Stimulated activated CD8-positive, alpha-beta memory T cell treated with anti-CD3 and anti-CD28 coated beads, Interleukin-15, amount 100 ng/mL, for 24 hours (primary cell): ENCODE results near the gene MSH5.
A peak's percentile ranks its signal among the peaks of the same experiment; 100 is the strongest.
"Not testable (repeated sequence)": the region's sequence is repeated elsewhere in the genome, so short reads cannot be mapped to it uniquely, and the experiment has no call there.

Source experiments
- DNase-seq: peaks from one replicate; pipeline ENCODE4 v3.0.0-alpha.2; 2020; ENCODE audit warnings: low read depth

The MSH5 gene

DNA sequence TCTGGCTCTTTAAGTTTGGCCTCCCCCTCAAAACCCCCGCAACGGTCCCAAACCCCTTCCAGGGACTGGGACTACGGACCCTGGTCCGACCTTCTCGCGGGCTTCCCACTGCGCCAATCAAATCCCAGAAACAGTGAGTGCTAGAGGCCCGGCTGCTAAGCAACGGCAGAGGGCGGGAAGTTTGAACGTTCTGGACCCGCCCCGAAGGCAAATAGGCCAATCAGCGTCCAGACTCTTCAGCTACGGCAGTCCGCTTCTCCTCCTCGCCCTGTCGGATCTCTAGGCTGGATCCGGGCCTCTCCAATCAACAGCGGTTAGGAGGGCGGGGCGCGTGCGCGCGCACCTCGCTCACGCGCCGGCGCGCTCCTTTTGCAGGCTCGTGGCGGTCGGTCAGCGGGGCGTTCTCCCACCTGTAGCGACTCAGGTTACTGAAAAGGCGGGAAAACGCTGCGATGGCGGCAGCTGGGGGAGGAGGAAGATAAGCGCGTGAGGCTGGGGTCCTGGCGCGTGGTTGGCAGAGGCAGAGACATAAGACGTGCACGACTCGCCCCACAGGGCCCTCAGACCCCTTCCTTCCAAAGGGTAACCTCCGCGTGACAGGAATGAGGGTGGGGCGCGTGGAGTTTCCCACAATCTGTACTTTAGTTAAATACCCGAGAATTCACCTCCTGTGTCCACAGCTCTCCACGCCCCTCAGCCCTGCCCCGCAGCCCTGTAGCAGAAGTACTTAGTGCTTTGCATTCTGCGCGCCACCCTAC is at the start of gene MSH5:
TSS of gene MSH5 (plus strand) at position 367 of the 758 bp plus-strand sequence. CDS start 462 bp downstream, outside the sequence.
- DNase-seq: peak; percentile 94

DNA sequence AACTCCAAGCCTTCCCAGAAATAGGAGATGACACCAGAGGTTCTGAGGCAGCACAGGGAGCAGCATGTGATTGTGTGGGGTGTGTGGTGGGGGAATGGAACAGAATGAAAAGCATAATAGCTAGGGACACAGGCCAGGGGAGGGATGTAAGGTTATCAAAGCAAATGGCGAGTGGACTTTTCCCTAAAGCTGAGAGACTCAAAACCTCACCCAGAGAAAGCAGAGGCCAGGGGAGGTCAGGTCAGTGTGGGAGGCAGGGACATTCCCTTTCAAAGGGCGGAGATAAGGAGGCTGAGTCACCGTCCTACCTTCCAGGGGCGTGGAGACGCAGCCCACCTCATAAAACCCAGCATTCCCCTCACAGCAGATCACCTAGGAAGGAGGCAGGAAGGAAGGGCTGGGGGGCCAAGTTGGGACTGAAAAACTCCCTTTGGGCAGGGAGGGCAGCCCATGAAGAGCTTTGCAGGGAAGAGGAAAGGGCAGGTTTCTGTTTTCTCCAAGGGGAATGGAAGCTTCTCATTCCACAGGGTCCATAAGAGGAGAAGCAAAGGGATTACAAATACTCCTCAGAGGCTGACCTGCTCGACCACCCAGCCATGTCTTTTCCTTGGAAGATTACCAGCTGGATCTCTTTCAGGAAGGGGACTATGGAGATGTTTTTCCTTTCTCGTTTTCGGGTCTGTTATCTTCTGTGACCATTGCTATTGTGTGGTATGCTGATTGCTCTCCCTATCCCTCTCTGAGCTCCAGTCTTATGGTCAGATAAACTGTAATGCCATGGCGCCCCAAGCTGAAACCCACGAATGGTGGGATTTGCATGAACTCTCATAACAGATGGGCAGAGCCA is 49.4 kb upstream of the MSH5 start:
- DNase-seq: no peak

DNA sequence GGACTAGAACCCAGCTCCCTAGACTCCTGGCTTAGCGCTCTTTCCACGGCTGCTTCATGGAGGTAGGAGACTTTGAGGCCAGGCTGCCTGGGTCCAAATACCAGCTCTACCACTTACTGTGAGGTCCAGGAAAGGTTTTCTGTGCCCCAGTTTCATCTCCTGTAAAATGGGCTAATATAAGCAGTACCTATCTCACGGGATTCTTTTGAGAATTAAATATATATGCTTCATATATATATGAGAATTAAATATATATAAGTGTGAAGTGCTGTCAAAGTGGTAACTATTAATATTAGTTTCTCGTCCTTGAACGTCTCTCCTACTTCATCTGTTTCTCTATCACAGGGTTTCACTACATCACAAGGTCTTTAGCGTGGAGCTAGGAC is 48.7 kb upstream of the MSH5 start:
- DNase-seq: no peak

DNA sequence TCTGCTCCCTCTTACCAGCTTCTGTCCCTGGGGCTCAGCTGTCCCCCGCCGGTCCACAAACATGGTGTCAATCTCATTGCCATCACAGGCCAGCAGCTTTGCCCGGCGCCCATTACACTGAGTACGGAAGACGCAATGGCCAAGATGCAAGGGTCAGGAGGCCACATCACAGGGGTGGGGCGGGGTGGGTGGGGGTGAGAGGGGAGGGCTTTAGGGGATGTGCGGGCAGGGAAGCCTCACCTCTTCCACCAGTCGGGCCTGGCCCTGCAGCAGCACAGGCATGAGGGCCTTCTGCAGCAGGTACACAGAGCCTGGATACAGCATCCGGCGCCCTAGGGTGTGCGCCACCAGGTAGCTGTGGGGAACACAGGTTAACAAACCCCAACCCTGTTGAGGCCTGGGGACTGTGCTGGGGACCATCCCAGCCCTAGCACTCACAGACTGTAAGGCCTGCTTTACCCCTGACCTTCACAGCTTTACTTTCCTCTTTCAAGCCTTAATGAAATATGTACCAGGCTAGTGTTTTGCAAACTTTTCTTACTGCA is 48.2 kb upstream of the MSH5 start:
- no peak for DNase-seq

DNA sequence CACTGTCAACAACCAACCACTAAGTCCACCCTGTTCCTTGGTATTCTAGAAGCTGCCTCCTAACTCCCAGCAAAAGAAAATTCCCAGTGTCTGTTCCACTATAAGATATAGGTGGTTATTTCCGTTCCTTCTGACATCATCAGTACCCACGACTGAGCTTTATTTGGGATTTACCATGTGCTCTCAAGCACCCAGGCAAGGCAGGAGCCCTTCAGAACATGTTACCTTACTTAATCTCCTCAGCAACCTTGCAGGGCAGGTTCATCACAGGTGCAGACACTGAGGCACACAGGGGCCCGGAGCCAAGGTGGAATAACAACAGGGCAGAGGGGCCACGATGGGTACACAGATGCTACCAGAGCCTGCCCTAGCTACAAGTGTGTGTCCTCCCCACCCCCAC is 47.5 kb upstream of the MSH5 start:
- no peak for DNase-seq

DNA sequence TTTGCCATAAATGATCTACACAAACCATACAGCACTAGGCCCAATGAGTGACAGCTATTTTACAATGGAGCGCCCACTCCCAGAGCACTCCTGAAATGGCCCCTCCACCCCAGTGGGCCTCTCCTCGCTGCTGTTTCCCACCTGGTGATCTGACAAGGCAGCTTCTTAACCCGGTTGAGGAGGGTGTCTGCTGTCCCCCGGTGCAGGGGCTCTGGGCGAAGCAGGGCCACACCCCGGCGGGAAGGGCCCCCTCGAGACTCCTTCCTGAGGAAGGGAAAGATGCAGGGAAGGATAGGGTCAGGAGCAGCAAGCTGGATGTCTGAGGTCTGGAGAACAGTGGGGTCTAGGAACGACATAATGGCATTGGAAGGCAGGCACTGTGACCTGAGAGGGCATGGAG is 46.9 kb upstream of the MSH5 start:
- no peak for DNase-seq

DNA sequence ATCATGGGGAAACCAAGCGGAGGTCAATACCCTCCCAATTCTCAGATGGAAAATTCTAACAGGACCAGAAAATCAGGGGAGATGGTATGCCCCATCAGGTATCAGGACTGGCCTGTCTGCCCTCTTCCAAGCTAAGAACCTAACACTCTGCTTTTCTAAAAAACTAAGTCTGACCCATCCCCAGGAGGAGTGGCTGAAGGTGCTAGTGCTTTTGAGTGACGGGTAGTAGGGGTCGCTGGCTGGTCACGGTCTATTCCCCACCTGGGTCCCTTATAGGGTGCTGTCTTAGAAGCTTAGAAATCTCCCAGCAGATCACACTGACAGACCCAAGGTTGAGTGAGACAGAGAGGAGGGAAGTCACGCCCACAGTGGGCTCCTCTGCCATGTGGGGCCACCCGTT is 46.3 kb upstream of the MSH5 start:
- DNase-seq: no peak

DNA sequence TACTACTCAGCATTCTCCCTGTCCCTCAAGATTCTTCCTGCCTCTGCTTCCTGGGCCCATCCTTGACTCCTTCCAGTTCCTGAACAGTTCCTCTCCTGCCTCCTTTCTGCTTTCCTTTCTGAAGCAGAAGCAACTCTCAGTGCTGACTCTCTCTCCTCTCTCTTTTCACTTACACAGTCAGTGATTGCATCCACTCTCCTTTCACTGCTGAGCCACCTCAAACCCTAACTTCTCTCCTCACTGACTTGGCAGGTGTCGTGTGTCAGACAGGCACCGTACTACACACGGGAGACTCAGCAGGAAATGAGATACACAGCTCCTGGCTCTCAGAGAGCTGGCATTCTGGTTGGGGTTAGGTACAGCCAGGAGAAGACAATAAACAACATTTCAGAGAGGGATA is 42.2 kb upstream of the MSH5 start:
- DNase-seq: no peak

DNA sequence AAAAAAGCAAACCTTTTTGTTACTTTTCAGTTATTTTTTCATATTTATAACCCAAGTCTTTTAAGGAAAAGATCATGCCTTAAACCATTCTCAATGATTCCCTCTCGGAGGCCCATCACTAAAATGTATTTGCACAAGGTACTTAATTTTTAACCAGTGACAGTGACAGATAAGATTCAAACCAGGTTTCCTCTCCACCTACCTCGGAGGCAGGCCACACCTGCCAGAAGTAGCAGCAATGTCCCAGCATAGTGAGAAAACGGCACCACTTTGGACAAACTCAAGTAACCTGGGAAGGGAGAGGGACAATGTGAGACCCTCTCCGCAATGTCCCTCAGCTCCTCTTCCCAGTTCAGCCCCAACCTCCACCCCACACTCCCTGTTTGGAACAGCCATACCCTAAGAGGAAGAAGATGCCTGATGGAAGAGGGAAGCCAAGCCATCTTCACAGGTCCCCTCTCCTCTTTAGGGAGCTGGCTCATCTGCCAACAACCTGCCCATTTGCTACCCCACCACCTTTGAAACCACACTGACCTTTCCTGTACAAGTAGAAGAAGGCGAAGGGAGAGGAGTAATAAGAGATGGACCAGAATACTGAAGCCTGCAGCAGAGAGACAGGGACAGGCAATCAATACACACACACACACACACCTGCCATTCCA is 38.9 kb upstream of the MSH5 start:
- no peak for DNase-seq

DNA sequence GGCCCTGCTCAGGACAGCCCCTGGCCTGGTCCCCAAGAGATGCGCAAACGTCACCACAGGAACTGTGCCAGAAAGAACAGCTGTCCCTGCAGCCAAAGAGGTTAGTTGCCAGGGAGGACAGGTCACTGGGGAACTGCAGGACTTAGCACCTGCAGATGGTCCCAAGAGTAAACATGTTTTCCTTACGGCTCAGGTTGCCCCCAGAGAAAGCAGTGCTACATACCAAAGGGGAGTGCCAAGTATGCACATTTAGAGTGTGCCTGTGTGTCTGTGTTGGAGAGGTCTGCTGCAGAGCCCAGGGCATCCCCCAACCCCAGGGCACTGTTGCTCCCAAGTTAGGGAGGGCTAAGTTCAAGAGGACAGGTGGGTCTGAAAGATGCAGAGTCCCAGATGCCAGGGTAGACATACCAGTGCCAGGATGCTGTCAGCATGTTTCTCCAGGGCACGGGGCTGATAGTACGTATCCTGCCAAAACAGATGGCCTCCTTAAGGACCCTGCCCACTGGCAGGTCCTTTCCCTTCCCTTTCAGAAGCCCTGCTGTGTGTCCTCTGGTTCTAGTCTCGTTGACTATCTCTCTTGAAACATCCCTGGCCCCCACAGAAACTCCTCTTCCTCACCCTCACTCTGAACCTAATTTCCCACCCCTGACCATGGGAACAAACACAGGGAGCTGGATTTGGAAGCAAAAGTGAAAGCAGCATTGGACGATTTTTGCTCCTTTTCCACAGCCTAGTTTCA is 38.0 kb upstream of the MSH5 start:
- no peak for DNase-seq

DNA sequence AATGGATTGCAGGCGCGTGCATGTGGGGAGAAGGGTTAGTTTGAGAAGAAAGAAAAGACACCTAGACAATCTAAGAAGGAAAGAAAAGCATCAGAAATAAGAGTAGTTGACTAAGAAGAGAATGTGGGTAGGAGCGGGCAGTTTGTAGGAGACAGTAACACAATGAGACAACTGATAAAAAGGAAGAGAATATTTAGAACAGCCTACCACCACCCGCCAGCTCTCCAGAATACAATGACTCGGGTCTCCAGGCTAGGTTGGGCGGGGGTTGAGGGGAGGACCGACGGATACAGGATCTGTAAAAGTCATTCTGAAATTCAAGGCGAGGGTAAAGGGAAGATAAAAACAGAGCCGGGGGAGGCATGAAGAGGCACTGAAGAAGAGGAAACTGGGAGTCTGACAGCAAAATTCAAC is 37.4 kb upstream of the MSH5 start:
- no peak for DNase-seq

DNA sequence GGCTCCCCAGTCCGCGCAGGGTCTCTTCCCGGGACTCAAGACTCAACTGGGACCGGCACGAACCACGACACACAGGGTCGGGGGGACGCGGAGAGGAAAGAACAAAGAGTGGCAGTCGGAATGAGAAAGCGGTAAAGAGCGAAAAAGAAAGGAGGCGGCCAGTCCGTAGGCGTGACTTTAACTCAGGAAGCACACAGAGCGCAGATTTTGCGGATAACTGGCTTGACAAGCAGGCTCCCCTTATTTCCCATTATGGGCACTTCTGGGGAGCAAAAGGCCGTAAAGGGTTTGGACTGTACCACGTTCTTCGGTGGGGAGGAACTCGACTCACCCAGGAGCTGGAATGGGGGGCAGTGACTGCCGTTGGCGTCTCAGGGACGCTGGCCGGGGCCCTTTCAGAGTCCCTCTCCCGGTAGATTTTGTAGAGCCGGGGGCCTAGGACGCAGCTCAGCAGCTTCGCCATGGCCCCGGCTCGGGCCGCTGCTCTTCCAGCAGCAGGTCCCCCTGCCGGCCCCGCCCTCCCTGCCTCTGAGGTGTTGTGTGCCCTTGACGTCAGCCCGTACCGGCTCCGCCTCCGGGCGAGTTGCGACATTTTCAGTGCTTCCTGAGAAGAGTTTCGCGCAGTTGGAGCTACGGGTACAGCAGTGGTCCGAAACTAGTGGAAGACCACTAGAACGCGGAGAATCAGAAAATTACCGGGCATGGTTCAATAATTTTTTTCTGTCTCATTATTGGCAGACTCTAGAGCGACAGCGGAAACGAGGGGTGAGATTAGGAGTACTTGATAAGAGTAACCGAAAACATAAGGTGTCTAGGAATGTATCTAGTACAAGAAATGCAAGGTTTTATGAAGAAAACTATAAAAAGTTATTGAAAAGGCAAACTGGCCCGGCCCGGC is 36.7 kb upstream of the MSH5 start, which contains the start of gene ABHD16A:
TSS of gene ABHD16A (minus strand) at position 506 of the 898 bp plus-strand sequence. CDS start at position 463, 43 bp downstream.
- DNase-seq: peak; percentile 86

DNA sequence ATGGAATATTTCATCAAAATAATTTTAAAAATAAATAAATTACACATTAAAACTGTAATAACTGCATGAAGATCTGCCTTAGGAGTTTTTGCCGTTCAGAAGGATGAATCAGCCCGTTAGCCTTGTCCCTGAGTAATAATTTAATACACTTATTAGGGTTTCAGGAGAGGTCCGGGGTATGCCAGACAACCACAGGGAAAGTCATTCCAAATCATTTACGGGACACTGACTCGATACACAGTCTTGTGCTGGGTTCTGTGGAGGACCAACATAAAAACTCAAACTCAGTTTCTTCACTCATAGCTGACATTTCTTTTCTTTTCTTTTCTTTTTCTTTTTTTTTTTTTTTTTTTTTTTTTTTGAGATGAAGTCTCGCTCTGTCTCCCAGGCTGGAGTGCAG is 33.9 kb upstream of the MSH5 start:
- DNase-seq: no peak

DNA sequence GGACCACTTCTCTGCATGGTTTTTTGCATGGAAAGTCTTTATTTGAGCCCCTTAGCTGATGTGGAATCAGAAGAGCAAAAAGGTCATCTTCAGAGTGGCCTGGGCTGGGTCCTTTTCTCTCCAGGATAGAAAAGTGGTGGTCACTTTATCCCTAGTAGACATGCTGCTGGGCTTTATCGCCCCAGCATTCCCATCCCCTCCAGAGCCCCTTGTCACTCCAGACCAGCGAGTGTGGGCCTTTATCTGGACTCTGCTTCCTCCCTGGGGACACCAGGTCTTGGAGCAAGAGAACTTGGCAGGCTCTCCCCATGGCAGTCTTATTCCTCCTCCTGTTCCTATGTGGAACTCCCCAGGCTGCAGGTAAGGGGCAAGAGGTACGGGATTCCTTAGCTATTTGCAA is 33.2 kb upstream of the MSH5 start, which contains the start of gene LY6G6F:
TSS of gene LY6G6F (plus strand) at position 268 of the 400 bp plus-strand sequence. CDS start at position 309, 41 bp downstream.
- no peak for DNase-seq

DNA sequence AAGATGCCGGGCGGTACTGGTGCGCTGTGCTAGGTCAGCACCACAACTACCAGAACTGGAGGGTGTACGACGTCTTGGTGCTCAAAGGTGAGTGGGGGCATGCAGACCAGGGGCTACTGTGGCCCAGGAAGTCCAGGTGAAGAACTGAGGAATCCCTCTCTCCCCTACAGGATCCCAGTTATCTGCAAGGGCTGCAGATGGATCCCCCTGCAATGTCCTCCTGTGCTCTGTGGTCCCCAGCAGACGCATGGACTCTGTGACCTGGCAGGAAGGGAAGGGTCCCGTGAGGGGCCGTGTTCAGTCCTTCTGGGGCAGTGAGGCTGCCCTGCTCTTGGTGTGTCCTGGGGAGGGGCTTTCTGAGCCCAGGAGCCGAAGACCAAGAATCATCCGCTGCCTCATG is 32.1 kb upstream of the MSH5 start:
- DNase-seq: no peak

DNA sequence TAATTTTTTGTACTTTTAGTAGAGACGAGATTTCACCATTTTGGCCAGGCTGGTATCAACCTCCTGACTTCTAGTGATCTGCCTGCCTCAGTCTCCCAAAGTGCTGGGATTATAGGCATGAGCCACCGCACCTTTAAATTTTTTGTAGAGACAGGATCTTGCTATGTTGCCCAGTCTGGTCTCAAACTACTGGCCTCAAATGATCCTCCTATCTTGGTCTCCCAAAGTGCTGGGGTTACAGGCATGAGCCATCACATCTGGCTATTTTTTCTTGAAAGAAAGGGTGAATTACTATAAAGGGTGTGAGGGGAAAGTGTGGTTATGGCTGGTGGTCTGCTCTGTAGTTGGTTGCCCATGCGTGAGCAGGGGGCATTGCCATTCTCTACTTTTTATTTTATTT is 31.6 kb upstream of the MSH5 start:
- DNase-seq: no peak

DNA sequence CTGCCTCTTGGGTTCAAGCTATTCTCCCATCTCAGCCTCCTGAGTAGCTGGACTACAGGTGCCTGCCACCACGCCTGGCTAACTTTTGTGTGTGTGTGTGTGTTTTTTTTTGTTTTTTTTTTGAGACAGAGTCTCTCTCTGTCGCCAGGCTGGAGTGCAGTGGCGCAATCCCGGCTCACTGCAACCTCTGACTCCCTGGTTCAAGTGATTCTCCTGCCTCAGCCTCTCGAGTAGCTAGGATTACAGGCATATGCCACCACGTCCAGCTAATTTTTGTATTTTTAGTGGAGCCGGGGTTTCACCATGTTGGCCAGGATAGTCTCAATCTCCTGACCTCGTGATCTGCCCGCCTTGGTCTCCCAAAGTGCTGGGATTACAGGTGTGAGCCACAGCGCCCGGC is 30.6 kb upstream of the MSH5 start:
- not testable (repeated sequence) for DNase-seq

DNA sequence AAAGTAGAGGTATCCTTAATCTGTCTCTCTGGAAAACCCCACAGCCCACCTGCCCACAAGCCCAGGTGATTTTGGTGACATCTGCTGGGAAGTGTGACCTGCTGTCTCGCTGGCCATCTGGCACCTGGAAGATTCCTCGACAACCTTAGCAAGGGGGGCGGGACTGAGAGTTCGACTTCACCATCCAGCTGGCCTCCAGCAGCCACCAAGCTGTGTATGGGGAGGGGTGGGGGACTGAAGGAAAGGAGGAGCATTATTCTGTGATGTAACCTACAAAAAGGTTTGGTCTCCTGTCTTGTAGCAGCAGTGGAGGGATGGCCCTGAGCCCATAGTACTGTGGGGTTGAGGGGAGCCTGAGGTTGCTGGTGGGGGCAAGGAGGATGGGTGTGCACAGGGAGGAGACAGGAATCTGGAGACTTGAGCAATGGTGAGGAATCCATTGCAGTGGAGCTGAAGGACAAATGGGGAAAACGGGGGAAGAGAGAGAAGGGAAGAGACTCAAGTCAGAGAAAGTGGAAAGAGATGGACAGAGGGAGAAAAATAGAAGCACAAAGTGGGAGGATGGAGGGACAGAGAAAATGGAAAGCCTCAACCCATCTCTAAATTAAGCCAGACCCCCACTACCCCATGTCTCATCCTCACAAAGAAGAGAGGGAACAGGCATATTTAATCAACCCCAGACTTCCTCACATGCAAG is 29.1 kb upstream of the MSH5 start:
- no peak for DNase-seq

DNA sequence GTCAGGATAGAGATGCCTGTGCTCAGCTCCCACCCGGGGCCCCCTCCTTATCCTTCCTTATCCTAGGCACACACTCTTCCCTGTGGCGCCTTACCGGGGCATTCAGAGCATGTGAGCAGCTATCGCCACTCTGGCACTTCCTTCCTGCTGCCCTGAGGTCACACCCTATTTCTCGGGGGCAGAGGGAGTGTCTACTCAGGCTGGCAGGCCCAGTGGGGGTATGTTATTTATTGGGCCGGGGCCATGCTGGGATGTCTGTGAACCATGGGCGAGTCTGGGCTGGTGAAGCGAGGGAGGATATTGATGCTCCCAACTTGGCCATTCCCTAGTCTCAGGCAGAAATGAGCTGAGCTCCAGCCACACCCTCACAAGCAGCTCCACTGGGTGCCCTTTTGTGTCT is 28.6 kb upstream of the MSH5 start:
- no peak for DNase-seq

DNA sequence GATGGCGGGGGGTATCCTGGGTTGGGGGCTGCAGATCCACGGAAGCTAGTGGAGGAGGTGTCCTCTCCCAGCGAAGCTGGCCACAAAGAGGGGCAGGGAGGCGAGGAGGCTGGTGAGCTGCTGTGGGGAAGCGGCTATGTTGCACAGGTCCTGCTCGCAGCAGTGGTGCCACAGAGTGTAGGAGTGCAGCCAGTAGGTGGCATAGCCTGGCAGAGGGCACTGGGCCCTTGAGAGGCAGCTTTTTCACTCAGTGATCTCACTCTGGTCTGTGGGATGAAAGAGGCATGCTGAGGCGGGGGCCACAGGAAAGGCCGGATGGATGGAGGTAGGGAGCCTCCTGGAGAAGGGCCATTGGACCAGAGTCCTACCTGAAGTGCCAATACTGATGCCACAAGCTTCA is 27.5 kb upstream of the MSH5 start:
- no peak for DNase-seq
